Activated CD4-positive, alpha-beta memory T cell treated with anti-CD3 and anti-CD28 coated beads for 36 hours (primary cell): Measurements from ENCODE around the gene LYSET. TPM values are rescaled to one million over a fixed set of nuclear protein-coding genes. Genes with fewer than 3 reads are reported as not detected.
"Not testable (repeated sequence)": the region's sequence is repeated elsewhere in the genome, so short reads cannot be mapped to it uniquely, and the experiment has no call there.

ENCODE experiments used
- CTCF ChIA-PET: fragments of 350-600 bp; sonication (Branson Sonifier 250); formaldehyde crosslinking; loops from one replicate; lab custom pipeline; 2021; ENCODE audit warnings: antibody characterized with exemption, inconsistent platforms; lab: Charles Lee
- POLR2A ChIA-PET: fragments of 350-600 bp; sonication (Branson Sonifier 250); formaldehyde crosslinking; loops from one replicate; lab custom pipeline; 2021; ENCODE audit warnings: antibody characterized with exemption; lab: Charles Lee
- DNase-seq: peaks from one replicate; pipeline ENCODE4 v3.0.0-alpha.2; 2020
- H3K27ac Mint-ChIP-seq: one replicate; pipeline ENCODE4 v1.8.0; 2021; ENCODE audit warnings: mixed read lengths
- H3K27me3 Mint-ChIP-seq: one replicate; pipeline ENCODE4 v1.8.0; 2021; ENCODE audit warnings: mixed read lengths
- H3K36me3 Mint-ChIP-seq: one replicate; pipeline ENCODE4 v1.8.0; 2021; ENCODE audit warnings: mixed read lengths
- H3K4me1 Mint-ChIP-seq: one replicate; pipeline ENCODE4 v1.8.0; 2021; ENCODE audit warnings: low read depth, mixed read lengths
- H3K4me3 Mint-ChIP-seq: one replicate; pipeline ENCODE4 v1.8.0; 2021; ENCODE audit warnings: mild to moderate bottlenecking, mixed read lengths
- H3K9me3 Mint-ChIP-seq: one replicate; pipeline ENCODE4 v1.8.0; 2021; ENCODE audit warnings: mixed read lengths
- intact Hi-C: fragments of 100-400 bp; cut with micrococcal nuclease; formaldehyde crosslinking; loops from one replicate; pipeline ENCODE4 v1.15.1; 2023
- total RNA-seq, 2 experiments: library from RNA; stranded (reverse); gene quantifications; one replicate each; pipeline ENCODE4 v1.2.3, GENCODE V29; 2021

LYSET gene
- 10 to 100 TPM; 12.0 to 12.4 TPM for total RNA-seq

- peaks cover 47% of the 10 kb centered on the region for H3K4me1 Mint-ChIP-seq
- H3K36me3 Mint-ChIP-seq: peaks cover 18% of the 10 kb centered on the region
- peak within 1 kb of the TSS; percentile 92 for H3K27ac Mint-ChIP-seq
- peak within 1 kb of the TSS; percentile 93 for H3K4me3 Mint-ChIP-seq
- POLR2A ChIA-PET: interaction anchor here (0.8 to 3.6 kb wide), 8 partner anchors 11 to 71 kb away, joined by 3 to 34 read pairs (median 4); partner anchors contain the start of genes GON7, ITPK1 and UBR7
- intact Hi-C loops: loop anchor here (1.0 kb wide), 2 partner anchors 23 to 69 kb away; partner anchors contain the start of genes GON7, ITPK1 and UBR7
- CTCF ChIA-PET: interaction anchor here (0.5 to 3.2 kb wide), 7 partner anchors 9 to 850 kb away, joined by 3 to 28 read pairs (median 3); partner anchors contain the start of genes GON7 and UBR7
- peak; percentile 94 for DNase-seq
- H3K27me3 Mint-ChIP-seq: no peaks in the 10 kb centered on the region
- H3K9me3 Mint-ChIP-seq: no peaks in the 10 kb centered on the region
Measured at GRCh38 chr14:93184391-93185348, at the start of gene LYSET, which contains the start of gene MOAP1. Gene LYSET (plus strand): TSS chr14:93185317. CDS start chr14:93185406, 89 bp downstream. Gene MOAP1 (minus strand): TSS chr14:93184897. CDS start chr14:93184242, 655 bp downstream.

- DNase-seq: no peak
- Mint-ChIP-seq H3K27me3 (no peaks in the 10 kb centered on the region), H3K36me3 (no peaks in the 10 kb centered on the region), H3K4me1 (peaks cover 2% of the 10 kb centered on the region), H3K4me3 (no peak overlapping the region), H3K27ac (no peak overlapping the region), H3K9me3 (no peaks in the 10 kb centered on the region)
- intact Hi-C loops: no loop called here
- ChIA-PET CTCF (interaction anchor here (2.1 to 9.1 kb wide), 2 partner anchors 21 to 183 kb away, joined by 6 to 152 read pairs; partner anchors contain the start of gene ITPK1), POLR2A (no interaction called here)
Measured at GRCh38 chr14:93135399-93135798, 49.7 kb upstream of the LYSET start.

DNA sequence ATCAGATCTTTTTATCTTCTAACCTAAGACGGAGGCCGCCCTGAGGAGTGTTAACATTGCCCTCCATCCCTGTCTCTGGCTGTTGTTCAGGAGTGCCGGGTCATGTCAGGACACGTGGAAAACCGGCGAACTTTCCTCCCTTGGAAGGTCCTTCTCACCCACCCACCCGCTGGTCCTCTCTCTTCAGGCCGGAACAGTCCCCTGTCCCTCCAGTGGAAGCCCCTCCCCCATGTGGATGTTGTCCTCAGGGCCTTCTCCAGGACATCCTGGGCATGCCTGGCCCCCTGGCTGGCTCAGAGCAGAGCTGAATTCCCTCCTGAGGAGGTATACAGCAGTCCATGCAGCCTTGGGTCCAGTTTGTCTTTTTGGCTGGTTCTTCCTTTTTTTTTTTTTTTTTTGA is 49.1 kb upstream of the LYSET start:
- Mint-ChIP-seq H3K27ac (no peak overlapping the region), H3K4me1 (peaks cover 2% of the 10 kb centered on the region), H3K4me3 (no peak overlapping the region), H3K27me3 (no peaks in the 10 kb centered on the region), H3K36me3 (no peaks in the 10 kb centered on the region), H3K9me3 (no peaks in the 10 kb centered on the region)
- ChIA-PET CTCF (interaction anchor here (2.1 to 9.1 kb wide), 2 partner anchors 21 to 184 kb away, joined by 6 to 152 read pairs; partner anchors contain the start of gene ITPK1), POLR2A (no interaction called here)
- intact Hi-C loops: no loop called here
- DNase-seq: no peak

DNA sequence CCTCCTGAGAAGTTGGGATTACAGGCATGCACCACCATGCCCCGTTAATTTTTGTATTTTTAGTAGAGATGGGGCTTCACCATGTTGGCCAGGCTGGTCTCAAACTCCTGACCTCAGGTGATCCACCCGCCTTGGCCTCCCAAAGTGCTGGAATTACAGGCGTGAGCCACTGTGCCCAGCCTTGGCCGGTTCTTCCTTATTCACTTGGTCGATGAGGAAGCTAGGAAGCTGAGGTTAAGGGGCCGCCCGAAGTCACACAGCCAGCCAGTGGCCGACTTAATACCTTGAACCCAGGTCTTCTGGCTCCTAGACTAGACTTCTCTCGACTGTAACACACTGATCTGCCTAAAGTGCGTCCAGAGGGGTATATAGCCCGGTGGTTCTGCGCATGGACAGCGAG is 48.6 kb upstream of the LYSET start:
- H3K27ac Mint-ChIP-seq, H3K4me1 Mint-ChIP-seq, POLR2A ChIA-PET, H3K9me3 Mint-ChIP-seq, H3K36me3 Mint-ChIP-seq, DNase-seq, H3K4me3 Mint-ChIP-seq, intact Hi-C loops, H3K27me3 Mint-ChIP-seq: not testable (repeated sequence)
- CTCF ChIA-PET: interaction anchor here (2.1 to 9.1 kb wide), 2 partner anchors 22 to 184 kb away, joined by 6 to 152 read pairs; partner anchors contain the start of gene ITPK1

DNA sequence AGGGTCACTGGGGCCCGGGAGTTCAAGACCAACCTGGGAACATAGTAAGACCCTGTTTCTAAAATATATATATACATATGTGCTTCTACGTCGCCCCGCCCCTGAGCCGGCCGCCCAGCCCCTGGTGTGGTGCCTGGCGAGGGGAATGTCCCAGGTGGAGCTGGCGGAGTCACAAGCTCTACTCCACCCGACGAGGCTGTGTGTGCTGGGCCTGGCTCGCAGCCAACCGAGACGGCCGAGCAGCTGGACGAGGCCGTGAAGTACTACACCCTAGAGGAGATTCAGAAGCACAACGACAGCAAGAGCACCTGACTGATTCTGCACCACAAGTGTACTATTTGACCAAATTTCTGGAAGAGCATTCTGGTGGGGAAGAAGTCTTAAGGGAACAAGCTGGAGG is 47.3 kb upstream of the LYSET start:
- no peak for DNase-seq
- ChIA-PET POLR2A (interaction anchor here (1.1 kb wide), 1 partner anchor 186 kb away, joined by 3 read pairs; no protein-coding TSS in a partner anchor), CTCF (interaction anchor here (0.7 to 9.1 kb wide), 8 partner anchors 18 to 423 kb away, joined by 3 to 152 read pairs (median 5); partner anchors contain the start of gene ITPK1)
- intact Hi-C loops: no loop called here
- Mint-ChIP-seq H3K4me3 (no peak overlapping the region), H3K27ac (no peak overlapping the region), H3K36me3 (no peaks in the 10 kb centered on the region), H3K4me1 (peaks cover 2% of the 10 kb centered on the region), H3K9me3 (no peaks in the 10 kb centered on the region), H3K27me3 (no peaks in the 10 kb centered on the region)

GRCh38 chr14:93142854-93143652 is 42.1 kb upstream of the LYSET start:
- H3K4me3 Mint-ChIP-seq: no peak overlapping the region
- peaks cover 3% of the 10 kb centered on the region for H3K27me3 Mint-ChIP-seq
- CTCF ChIA-PET: interaction anchor here (0.7 to 9.1 kb wide), 2 partner anchors 28 to 193 kb away, joined by 3 to 152 read pairs; partner anchors contain the start of gene ITPK1
- H3K36me3 Mint-ChIP-seq: no peaks in the 10 kb centered on the region
- POLR2A ChIA-PET: interaction anchor here (0.6 kb wide), 1 partner anchor 1195 kb away, joined by 5 read pairs; the partner anchor contains the start of gene FBLN5
- no peak for DNase-seq
- H3K4me1 Mint-ChIP-seq: peaks cover 6% of the 10 kb centered on the region
- no peaks in the 10 kb centered on the region for H3K9me3 Mint-ChIP-seq
- intact Hi-C loops: no loop called here
- H3K27ac Mint-ChIP-seq: peak overlapping the region; percentile 8

DNA sequence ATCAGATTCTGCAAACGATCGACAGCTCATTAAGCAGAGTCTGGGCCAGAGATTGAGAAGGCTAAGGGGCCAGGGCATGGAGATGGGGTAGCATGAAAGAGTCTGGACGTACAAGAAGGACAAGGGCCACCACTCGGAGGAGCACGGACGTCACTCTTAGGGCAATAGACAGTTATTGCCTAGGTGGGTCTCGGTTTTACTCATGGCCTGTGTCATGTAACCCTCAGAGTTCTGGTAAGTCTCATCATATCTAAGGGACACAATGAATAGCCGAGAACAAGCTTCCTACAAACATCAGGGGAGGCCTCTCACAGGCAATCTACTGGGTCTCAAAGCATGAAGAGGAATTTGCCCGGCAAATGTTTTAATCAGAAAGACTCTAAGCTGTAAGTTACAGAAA is 39.0 kb upstream of the LYSET start:
- no peaks in the 10 kb centered on the region for H3K36me3 Mint-ChIP-seq
- intact Hi-C loops: no loop called here
- H3K9me3 Mint-ChIP-seq: no peaks in the 10 kb centered on the region
- H3K4me3 Mint-ChIP-seq: no peak overlapping the region
- DNase-seq: peak; percentile 51
- peaks cover 3% of the 10 kb centered on the region for H3K27me3 Mint-ChIP-seq
- peak overlapping the region; percentile 72 for H3K27ac Mint-ChIP-seq
- POLR2A ChIA-PET: interaction anchor here (1.0 to 1.1 kb wide), 2 partner anchors 24 to 39 kb away, joined by 5 read pairs; partner anchors contain the start of genes LYSET and MOAP1
- CTCF ChIA-PET: interaction anchor here (0.9 to 3.2 kb wide), 9 partner anchors 9 to 39 kb away, joined by 3 to 16 read pairs (median 3); partner anchors contain the start of genes LYSET and MOAP1
- H3K4me1 Mint-ChIP-seq: peaks cover 4% of the 10 kb centered on the region

DNA sequence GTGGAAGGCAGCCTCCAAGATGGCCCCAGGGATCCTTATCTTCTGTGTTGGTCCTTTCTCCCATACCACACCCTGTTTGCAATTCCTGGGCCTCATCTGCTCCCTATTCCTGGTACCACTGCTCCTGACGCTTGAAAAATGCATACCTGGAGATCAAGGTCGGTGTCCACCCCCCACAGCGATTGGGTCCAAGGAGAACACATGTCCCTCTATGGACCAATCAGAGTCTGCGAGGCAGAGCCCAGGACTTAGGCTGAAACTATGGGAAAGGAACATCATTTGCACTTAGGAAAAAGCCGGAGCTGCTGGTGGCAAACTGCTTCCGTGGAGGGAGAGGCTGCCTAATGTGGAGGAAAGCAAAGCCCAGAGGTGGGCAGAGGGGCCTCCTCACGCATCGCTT is 36.1 kb upstream of the LYSET start:
- Mint-ChIP-seq H3K27ac (no peak overlapping the region), H3K36me3 (no peaks in the 10 kb centered on the region), H3K9me3 (no peaks in the 10 kb centered on the region), H3K27me3 (peaks cover 3% of the 10 kb centered on the region), H3K4me3 (no peak overlapping the region), H3K4me1 (peaks cover 8% of the 10 kb centered on the region)
- POLR2A ChIA-PET: no interaction called here
- intact Hi-C loops: no loop called here
- DNase-seq: no peak
- CTCF ChIA-PET: no interaction called here

- no peak overlapping the region for H3K4me3 Mint-ChIP-seq
- H3K4me1 Mint-ChIP-seq: peaks cover 8% of the 10 kb centered on the region
- ChIA-PET CTCF (no interaction called here), POLR2A (no interaction called here)
- no peaks in the 10 kb centered on the region for H3K36me3 Mint-ChIP-seq
- no peak overlapping the region for H3K27ac Mint-ChIP-seq
- H3K27me3 Mint-ChIP-seq: peaks cover 3% of the 10 kb centered on the region
- intact Hi-C loops: loop anchor here (5.0 kb wide), 1 partner anchor 38 kb away; no protein-coding TSS in a partner anchor
- H3K9me3 Mint-ChIP-seq: no peaks in the 10 kb centered on the region
- DNase-seq: no peak
Measured at GRCh38 chr14:93150227-93151208, 34.6 kb upstream of the LYSET start.

DNA sequence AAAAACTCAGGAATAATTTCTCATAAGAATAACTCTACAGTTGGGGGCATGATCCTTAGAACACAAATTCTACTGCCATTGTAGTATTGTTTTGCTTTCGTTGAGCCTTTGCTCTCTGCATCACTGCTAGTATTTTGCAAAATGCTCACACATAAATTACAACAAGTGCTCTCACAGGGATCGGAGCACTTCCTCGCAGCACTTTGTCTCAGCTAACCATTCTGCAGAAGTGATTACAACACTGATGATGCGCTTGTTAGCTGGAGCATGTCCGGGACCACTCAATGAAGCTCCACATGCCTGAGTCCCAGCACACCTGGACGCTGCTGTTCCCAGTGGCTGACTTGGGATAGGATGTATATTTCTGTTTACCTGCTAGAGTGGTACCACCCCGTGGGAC is 32.0 kb upstream of the LYSET start:
- no peak for DNase-seq
- POLR2A ChIA-PET: no interaction called here
- Mint-ChIP-seq H3K27ac (no peak overlapping the region), H3K36me3 (no peaks in the 10 kb centered on the region), H3K4me3 (no peak overlapping the region), H3K4me1 (peaks cover 4% of the 10 kb centered on the region), H3K27me3 (no peaks in the 10 kb centered on the region), H3K9me3 (no peaks in the 10 kb centered on the region)
- CTCF ChIA-PET: no interaction called here
- intact Hi-C loops: loop anchor here (5.0 kb wide), 1 partner anchor 41 kb away; no protein-coding TSS in a partner anchor
